Tibial artery (tissue), 4 donors: Measurements from ENCODE around the gene ADTRP.

ENCODE experiments used
- DNase-seq, 2 donors: peaks; one replicate each; pipeline ENCODE4 v3.0.0-alpha.2; 2019
- H3K27ac ChIP-seq, 2 donors: fragments of 200-600 bp; sonication (generic) in 1 of 2; 1 replicate in 1 of 2; 2 replicates in 1 of 2; pipeline ENCODE4 v1.5.1; 2018 to 2019; ENCODE audit warnings: mild to moderate bottlenecking in 1 of 2
- H3K27me3 ChIP-seq, 2 donors: fragments of 200-600 bp; sonication (generic) in 1 of 2; one replicate each; pipeline versions ENCODE4 v1.5.1 to v1.6.0; 2016 to 2019
- H3K36me3 ChIP-seq, 3 donors: fragments of 200-600 bp; sonication (generic) in 2 of 3; one replicate each; pipeline ENCODE4 v1.5.1; 2016 to 2019; ENCODE audit warnings: mild to moderate bottlenecking in 2 of 3
- H3K4me1 ChIP-seq, 4 donors: fragments of 200-600 bp; sonication (generic) in 2 of 4; 1 replicate in 3 of 4; 2 replicates in 1 of 4; pipeline ENCODE4 v1.5.1; 2016 to 2019
- H3K4me3 ChIP-seq, 2 donors: fragments of 200-600 bp; sonication (generic) in 1 of 2; 1 replicate in 1 of 2; 2 replicates in 1 of 2; pipeline ENCODE4 v1.5.1; 2018 to 2019; ENCODE audit warnings: mild to moderate bottlenecking in 2 of 2
- H3K9me3 ChIP-seq, 3 donors: fragments of 200-600 bp; sonication (generic) in 1 of 3; one replicate each; pipeline ENCODE4 v1.5.1; 2016 to 2019
- intact Hi-C: fragments of 100-400 bp; cut with DNase I; formaldehyde crosslinking; loops from one replicate; pipeline ENCODE4 v1.15.0; 2023; ENCODE audit warnings: low total_unique reads
- TF ChIP-seq, protein P1 (sequence below), 2 experiments: fragments of 200-600 bp in 1 of 2; fragments of 450-650 bp in 1 of 2; IDR thresholded peaks; one replicate each; pipeline ENCODE4 v1.5.1; 2017 to 2019; ENCODE audit warnings: antibody characterized with exemption in 2 of 2, mild to moderate bottlenecking in 1 of 2, moderate library complexity in 1 of 2

Gene ADTRP

DNA sequence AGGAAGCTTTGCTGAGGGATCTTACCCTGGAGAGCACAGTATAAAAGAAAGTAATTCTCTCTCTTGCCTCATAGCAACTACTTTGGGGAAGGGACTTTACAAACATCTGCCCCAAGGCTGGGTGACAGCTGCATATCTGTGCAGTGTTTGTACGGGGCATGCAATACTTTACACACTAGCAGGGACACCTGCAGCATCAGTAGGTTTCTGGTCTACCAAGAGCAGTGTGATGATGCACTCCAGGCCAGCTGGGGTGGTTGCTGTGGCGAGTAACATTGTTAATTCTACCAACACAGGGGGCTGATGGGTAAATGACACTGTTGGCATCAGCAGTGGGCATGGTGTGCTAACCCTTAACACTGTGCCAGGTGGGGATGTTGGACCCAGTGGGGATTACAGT lies 48.0 kb downstream of the ADTRP start:
- Histone ChIP-seq H3K27me3 (no peaks in the 10 kb centered on the region), H3K36me3 (no peaks in the 10 kb centered on the region), H3K27ac (peak overlapping the region in 1 of 2 donors; percentile 77), H3K4me1 (peaks cover 0 to 23% (median 21%) of the 10 kb centered on the region in 4 donors), H3K9me3 (no peaks in the 10 kb centered on the region), H3K4me3 (no peak overlapping the region)
- intact Hi-C loops: loop anchor here (5.0 kb wide), 1 partner anchor 37 kb away; no protein-coding TSS in a partner anchor
- no peak for DNase-seq
- TF ChIP-seq, protein P1, sequence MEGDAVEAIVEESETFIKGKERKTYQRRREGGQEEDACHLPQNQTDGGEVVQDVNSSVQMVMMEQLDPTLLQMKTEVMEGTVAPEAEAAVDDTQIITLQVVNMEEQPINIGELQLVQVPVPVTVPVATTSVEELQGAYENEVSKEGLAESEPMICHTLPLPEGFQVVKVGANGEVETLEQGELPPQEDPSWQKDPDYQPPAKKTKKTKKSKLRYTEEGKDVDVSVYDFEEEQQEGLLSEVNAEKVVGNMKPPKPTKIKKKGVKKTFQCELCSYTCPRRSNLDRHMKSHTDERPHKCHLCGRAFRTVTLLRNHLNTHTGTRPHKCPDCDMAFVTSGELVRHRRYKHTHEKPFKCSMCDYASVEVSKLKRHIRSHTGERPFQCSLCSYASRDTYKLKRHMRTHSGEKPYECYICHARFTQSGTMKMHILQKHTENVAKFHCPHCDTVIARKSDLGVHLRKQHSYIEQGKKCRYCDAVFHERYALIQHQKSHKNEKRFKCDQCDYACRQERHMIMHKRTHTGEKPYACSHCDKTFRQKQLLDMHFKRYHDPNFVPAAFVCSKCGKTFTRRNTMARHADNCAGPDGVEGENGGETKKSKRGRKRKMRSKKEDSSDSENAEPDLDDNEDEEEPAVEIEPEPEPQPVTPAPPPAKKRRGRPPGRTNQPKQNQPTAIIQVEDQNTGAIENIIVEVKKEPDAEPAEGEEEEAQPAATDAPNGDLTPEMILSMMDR (IDR thresholded peaks at IDR 0.05): no peak

DNA sequence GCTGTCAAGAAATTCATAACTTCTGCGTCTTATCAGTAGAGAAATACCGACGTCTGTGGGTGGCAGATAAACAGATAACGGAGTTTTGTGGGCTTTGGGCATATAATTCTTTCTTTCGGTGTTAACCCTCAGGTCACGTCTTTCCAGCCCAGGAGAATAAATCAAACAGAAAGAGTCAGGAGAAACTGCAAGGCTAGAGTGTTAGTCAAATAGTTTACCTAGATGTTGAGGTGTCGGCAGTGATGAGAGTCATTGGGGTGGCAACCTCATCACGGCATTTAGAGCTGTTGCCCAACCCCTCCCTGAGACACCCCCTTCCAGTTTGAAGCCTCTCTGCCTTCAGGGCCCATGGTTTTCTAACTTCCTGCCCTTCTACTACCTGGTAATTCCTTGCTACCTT lies 49.5 kb downstream of the ADTRP start:
- no peak for DNase-seq
- Histone ChIP-seq H3K36me3 (no peaks in the 10 kb centered on the region), H3K27me3 (no peaks in the 10 kb centered on the region), H3K4me3 (no peak overlapping the region), H3K9me3 (no peaks in the 10 kb centered on the region), H3K27ac (no peak overlapping the region), H3K4me1 (peaks cover 0 to 23% (median 21%) of the 10 kb centered on the region in 4 donors)
- TF ChIP-seq, protein P1 (IDR thresholded peaks at IDR 0.05): no peak
- intact Hi-C loops: no loop called here

DNA sequence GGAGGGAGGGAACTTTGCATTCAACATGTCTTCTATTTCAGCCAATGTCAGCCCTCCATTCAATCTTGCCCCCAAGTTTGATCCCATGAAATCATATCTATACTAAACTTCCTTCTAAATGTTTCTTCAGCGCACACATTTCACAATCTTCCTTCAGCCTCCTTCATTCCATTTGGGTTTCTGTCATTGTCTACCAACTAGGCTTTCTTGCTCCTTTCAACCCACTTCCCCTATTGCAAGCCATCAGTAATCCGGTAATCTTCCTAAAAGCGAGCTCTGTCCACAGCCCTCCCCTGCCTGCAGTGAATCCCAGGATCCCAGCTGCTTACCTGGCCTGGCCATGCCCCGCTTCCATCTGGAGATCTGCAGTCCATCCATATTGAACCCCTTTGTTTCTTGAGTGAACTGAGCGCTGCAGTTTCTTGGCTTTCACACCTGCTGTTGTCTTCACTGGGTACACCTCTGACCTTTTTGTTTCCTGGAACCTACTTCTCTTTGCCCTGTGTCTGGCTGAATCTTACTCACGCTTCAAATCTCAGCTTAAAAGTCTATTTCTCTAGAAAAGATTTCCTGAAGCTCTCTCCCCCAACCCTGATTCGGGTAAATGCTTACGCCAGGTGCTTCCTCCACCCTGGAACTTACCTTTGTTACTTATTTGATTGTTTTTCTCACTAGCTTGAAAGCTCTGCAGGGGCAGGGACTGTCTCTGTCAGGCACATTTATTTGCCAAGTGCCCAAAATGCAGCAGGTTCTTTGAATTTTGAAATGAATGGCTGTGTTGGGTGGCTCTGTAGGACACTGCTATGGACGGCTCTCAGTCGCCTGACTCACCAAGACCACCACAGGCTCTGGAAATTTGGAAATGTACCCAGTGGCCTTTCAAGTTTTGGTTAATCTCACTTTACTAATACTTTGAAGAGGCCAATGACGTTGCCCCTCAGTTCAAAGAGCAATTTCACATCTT lies 50.3 kb downstream of the ADTRP start:
- peaks cover 0 to 23% (median 21%) of the 10 kb centered on the region in 4 donors for H3K4me1 ChIP-seq
- TF ChIP-seq, protein P1 (IDR thresholded peaks at IDR 0.05): no peak
- intact Hi-C loops: no loop called here

DNA sequence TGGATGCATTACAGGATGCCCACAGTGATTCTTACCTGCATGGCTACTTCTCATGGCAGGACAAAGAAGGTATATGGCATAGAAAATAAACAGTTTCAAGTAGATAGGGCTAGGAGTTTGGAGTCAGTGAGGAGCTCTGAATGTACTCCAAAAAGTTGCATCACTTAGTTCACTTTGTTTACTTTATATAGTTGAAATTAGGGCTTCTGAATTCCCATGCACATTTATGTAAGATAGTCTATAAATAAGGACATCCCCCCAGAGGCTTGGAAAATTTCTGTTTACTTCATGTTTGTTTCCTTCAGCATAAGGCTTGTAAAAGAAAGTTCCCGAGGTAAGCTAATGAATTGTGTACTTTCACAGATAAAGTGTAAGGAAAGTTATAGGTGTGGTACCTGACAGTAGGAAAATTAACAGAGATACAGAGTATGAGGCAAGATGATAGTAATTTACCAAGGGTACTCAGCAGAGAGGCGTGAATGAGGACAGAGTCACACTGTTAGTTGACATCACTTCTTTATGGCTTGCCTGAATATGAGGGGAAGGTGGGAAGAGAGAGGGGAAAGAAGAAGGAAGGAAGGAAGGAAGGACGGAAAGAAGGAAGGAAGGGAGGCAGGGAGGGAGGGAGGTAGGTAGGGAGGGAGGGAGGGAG lies 51.1 kb downstream of the ADTRP start:
- TF ChIP-seq, protein P1 (IDR thresholded peaks at IDR 0.05): no peak
- DNase-seq: no peak
- Histone ChIP-seq H3K27ac (no peak overlapping the region), H3K4me1 (peaks cover 0 to 18% (median 17%) of the 10 kb centered on the region in 4 donors), H3K9me3 (no peaks in the 10 kb centered on the region), H3K27me3 (no peaks in the 10 kb centered on the region), H3K36me3 (no peaks in the 10 kb centered on the region), H3K4me3 (no peak overlapping the region)
- intact Hi-C loops: no loop called here

More for the DNA sequence above, 50.3 kb downstream of the ADTRP start:
- DNase-seq: no peak
- Histone ChIP-seq H3K27ac (no peak overlapping the region), H3K36me3 (no peaks in the 10 kb centered on the region), H3K9me3 (no peaks in the 10 kb centered on the region), H3K27me3 (no peaks in the 10 kb centered on the region), H3K4me3 (no peak overlapping the region)

DNA sequence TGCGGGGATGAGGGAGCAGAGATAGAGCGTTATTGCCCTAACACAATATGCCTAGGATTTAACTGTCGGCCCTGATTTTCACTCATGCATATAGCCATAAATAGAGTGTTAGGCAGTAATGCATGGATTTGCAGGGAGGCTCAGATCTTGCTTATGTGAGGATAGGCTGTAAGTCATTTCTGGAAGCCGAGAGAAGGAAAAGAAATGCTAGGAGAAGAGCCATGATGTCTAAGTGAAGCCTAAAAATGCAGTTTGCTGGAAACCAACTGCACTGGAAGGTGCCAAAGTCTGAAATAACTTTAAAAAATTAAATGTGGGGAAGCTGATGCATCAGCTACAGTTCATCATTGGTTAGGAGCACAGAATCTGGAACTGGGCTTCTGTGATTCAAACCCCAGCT lies 54.3 kb downstream of the ADTRP start:
- Histone ChIP-seq H3K4me1 (no peaks in the 10 kb centered on the region), H3K4me3 (no peak overlapping the region), H3K27me3 (no peaks in the 10 kb centered on the region), H3K36me3 (no peaks in the 10 kb centered on the region), H3K27ac (no peak overlapping the region), H3K9me3 (no peaks in the 10 kb centered on the region)
- TF ChIP-seq, protein P1 (IDR thresholded peaks at IDR 0.05): no peak
- intact Hi-C loops: no loop called here
- DNase-seq: no peak
